ENCODE measurements around the gene NFYC.

NFYC gene

GRCh38 chr1:40783001-40783905, 91.7 kb downstream of the NFYC start, which contains the start of gene KCNQ4:
Gene KCNQ4, plus strand, starts transcription at chr1:40783787. Its CDS starts 307 bp downstream, at chr1:40784094.
- DNase-seq, result peak; percentile 41

GRCh38 chr1:40784141-40784770, 92.8 kb downstream of the NFYC start:
- no peak for DNase-seq

- no peak for DNase-seq
These were observed 93.3 kb downstream of the NFYC start for GRCh38 chr1:40784771-40785151.

- no peak for DNase-seq
These were observed 93.9 kb downstream of the NFYC start for GRCh38 chr1:40785446-40785845.

GRCh38 chr1:40786171-40786994, 94.9 kb downstream of the NFYC start:
- no peak for DNase-seq

GRCh38 chr1:40786995-40787705, 95.6 kb downstream of the NFYC start:
- DNase-seq, result no peak

GRCh38 chr1:40787737-40788560, 96.4 kb downstream of the NFYC start:
- no peak for DNase-seq

GRCh38 chr1:40788561-40789341, 97.2 kb downstream of the NFYC start:
- DNase-seq, result no peak

- no peak for DNase-seq
These were observed 97.8 kb downstream of the NFYC start for GRCh38 chr1:40789342-40789598.

- no peak for DNase-seq
These were observed 98.3 kb downstream of the NFYC start for GRCh38 chr1:40789661-40790430.

- DNase-seq, result no peak
These were observed 100.5 kb downstream of the NFYC start for GRCh38 chr1:40792036-40792435.

- DNase-seq, result no peak
These were observed 102.1 kb downstream of the NFYC start for GRCh38 chr1:40793617-40794016.

GRCh38 chr1:40794048-40794447, 102.5 kb downstream of the NFYC start:
- DNase-seq, result no peak

GRCh38 chr1:40794974-40795715, 103.6 kb downstream of the NFYC start:
- peak; percentile 30 for DNase-seq

GRCh38 chr1:40795811-40796586, 104.5 kb downstream of the NFYC start:
- DNase-seq, result peak; percentile 21

- DNase-seq, result no peak
These were observed 105.6 kb downstream of the NFYC start for GRCh38 chr1:40796939-40797667.

GRCh38 chr1:40797668-40798010, 106.1 kb downstream of the NFYC start:
- DNase-seq, result no peak

All from activated CD4-positive, alpha-beta T cell treated with anti-CD3 and anti-CD28 coated beads for 48 hours (primary cell).